LNCAP (cell line): ENCODE measurements around the gene DELE1.

Experiments used
- CTCF ChIP-seq: fragments of 450-650 bp; IDR thresholded peaks from 2 replicates; pipeline ENCODE4 v1.5.1; 2017; ENCODE audit warnings: mild to moderate bottlenecking

The DELE1 gene

GRCh38 chr5:141934099-141934844 lies 10.6 kb downstream of the DELE1 start:
- no peak for TF ChIP-seq CTCF

- no peak for TF ChIP-seq CTCF
These were observed 11.9 kb downstream of the DELE1 start for GRCh38 chr5:141935538-141935937.

DNA sequence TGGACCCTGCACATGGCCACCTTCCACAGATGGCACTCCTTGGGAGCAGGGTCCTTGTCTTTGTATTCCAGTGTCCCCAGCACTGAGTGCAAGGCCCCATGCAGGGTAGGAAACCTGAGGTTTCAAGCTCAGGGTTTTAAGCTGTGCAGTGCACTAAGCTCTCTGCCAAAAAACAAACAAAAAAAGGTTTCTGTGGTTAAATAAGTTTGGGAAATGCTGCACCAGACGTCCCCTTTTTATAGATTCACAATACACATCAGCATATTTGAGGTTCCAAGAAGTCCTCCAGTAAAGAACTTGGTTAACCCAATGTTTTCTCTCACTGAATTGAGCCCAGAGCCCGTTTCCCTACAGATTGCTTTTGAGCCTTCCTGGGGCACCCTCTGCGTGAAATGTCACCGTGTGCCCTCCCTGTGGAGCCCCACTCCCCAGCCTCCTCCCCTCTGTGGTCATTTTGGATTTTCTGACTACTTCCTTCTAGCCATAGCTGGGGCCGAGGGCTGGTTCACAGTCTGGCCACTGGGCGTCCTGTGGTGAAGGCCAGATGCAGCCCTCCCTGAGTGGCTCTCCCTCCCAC lies 17.1 kb downstream of the DELE1 start:
- TF ChIP-seq CTCF: no peak

DNA sequence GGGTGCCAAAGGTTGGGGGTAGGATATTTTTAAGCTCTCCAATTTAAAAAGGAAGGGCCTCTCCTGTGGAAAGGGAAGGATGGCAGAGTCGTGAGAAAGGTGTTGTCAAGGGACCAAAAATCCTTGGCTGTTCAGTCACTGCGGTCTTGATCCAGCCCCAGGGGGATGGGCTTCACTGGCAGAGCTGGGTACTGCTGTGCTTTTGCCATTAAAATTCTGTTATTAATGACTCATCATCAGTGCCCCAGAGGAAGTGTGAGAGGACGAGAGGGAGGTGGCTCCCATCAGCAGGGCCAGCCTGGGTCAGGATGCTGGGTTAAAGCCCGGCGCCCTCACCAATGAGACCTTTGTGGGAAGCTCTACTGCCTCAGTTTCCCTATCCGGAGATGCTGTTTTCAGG lies 17.6 kb downstream of the DELE1 start:
- TF ChIP-seq CTCF: no peak

DNA sequence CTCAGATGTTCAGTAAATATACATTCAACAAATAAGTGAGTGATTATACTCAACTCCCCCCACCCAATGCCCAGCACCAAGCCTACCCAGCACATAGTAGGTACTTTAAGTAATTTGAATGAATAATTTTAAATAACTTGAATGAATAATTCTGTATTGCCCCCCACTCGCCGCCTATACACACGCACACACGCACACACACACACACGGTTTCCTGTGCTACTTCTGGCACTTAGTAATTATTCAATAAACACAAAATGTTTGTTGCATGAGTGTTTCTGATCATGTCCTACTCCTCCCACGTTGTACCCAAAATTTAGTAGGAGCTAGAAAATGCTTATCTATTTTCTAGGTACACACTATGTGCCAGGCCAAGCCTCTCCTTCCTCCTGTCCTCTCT lies 18.1 kb downstream of the DELE1 start:
- TF ChIP-seq CTCF: no peak

GRCh38 chr5:141942185-141942857 lies 18.6 kb downstream of the DELE1 start:
- no peak for TF ChIP-seq CTCF

GRCh38 chr5:141944076-141944475 lies 20.4 kb downstream of the DELE1 start:
- TF ChIP-seq CTCF: no peak
